HG02571 (cell line): ENCODE measurements around the gene VIPR2.
"Not testable (repeated sequence)": the region's sequence is repeated elsewhere in the genome, so short reads cannot be mapped to it uniquely, and the experiment has no call there.

Experiments
- ATAC-seq: cut with Tn5 transposase; IDR thresholded peaks from one replicate; pipeline ENCODE4 v1.9.1; 2021; ENCODE audit warnings: mild to moderate bottlenecking, moderate library complexity; ENCODE audit not compliant: unreplicated experiment

VIPR2 gene

DNA sequence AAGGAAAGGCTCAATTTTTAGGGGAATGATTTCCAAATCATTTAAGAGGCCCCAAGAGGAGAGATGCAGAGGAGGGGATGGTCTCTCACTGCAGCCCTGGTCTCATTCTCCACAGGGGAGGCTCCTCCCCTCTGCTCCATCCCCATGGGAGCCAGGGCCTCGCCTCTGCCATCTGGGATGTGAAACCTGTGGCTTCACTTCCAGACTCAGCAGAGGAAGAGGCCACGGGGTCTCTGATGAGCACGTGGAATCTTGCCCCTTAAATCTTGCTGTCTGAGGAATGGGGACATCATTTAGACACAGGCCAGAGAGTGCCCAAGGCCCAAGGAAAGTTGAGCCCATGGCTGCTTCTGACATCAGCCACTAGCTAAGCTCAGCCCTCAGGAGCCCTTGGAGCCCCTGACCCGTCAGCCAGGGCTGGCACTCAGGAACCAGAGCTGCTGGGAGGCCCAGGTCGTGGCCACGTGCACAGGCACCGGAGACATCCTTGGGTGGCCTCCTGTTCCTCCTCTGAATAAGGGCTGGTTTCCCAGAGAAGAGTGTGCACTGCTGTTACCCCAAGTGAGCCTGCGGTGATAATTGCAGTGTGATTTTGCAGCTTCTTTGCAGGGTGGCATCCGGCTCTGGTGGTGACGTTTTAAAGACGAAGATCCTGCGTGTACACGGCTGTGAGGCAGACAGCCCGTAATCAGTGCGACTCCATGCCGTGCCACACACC is 50.5 kb downstream of the VIPR2 start:
- ATAC-seq = no peak

DNA sequence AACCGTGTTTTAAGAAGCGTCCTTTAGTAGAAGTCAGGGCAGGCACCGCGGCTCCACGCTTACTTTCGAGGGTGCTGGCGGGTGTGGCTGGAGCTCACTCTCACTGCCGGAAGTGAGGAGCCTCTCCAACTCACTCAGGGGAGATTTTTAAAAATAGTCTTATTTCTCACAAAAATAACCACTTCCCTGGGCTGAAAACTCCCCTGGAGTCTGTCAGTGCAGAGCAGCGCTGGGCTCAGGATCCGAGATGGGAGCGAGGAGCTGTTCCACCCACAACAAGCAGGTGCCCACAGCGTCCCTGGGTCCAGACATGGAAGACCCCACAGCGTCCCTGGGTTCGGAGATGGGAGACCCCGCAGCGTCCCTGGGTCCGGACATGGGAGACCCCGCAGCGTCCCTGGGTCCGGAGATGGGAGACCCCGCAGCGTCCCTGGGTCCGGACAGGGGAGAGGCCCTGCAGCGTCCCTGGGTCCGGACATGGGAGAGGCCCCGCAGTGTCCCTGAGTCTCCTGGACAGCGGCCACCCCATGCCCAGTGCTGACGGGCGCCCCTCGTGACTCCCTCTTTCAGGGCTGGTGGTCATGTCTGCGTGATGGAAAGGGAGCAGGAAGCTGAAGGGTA is 51.2 kb downstream of the VIPR2 start:
- ATAC-seq = no peak

DNA sequence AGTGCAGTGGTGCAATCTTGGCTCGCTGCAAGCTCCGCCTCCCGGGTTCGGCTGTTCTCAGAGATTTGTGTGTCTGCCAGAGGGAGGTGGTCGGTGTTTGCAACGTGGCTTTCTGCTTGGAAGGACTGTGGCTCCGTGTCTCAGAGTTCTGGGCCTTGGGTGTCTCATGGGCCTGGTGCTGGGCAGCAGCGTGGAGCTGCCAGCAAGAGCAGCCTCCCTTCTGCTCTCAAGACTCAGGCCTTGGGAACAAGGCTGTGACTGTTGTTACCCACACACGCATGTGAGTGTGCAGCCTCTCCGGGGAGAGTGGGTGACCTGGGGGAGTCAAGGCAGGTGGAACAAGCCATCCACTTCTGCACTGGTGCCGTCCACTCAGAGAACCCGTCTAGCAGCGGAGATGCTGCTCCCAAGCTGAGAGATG is 52.0 kb downstream of the VIPR2 start:
- ATAC-seq = no peak

DNA sequence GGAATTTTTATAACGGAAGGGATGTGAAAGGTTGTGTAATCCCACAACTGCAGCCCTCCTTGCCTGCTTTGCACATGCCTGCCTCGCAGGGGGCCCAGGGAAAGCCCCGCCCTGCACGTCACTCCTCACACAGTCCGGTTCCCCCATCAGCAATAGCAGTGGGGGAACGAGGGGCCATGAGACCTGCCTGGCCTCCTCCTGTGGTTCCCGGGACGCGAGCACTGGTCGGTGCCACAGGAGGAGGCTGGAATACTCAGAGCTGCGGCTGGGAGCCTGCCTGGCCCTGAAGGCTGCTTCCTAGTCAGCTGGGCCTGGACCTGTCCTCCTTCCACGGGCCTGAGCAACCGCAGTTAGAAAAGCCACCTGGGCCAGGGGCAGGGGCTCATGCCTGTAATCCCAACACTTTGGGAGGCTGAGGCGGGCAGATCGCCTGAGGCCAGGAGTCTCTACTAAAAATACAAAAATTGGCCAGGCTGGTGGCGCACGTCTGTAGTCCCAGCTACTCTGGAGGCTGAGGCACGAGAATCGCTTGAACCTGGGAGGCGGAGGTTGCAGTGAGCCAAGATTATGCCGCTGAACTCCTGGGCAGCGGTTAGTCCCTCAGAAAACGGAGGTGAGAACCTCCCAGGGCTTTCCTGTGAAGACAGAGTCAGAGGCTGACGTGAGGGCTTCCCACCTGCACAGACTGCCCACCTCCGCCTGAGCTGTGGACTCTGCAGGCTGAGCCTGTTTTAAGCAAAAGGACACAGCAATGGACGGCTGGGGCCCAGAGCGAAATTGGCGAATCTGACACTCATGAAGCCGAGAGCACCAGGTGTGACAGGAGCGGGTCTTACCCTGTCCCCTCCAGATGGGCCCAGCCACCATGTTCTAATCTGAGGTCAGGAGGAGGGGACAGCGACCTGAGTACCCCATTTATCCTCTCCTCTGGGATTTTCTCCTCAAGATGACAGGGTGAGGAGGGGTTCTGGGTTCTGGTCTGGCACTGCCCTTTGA is 52.9 kb downstream of the VIPR2 start:
- ATAC-seq = no peak

DNA sequence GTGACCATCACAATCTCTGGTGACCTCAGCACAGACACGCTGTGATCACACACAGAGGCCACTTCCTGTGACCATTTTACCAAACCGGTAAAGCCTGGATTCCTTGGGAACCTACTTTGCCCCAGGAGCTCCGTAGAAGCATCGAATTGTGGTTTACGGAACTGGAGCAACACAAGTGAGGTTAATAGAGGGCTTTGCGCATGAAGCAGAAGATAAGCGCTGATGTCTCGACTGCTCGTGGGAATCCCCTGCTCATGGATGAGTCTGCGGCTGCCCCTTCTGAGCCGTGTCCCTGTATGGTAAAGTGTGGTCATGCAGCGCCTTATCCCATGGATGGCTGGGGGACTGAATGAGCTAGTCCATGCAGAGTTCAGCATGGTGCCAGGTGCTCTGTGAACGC is 53.6 kb downstream of the VIPR2 start:
- no peak for ATAC-seq

DNA sequence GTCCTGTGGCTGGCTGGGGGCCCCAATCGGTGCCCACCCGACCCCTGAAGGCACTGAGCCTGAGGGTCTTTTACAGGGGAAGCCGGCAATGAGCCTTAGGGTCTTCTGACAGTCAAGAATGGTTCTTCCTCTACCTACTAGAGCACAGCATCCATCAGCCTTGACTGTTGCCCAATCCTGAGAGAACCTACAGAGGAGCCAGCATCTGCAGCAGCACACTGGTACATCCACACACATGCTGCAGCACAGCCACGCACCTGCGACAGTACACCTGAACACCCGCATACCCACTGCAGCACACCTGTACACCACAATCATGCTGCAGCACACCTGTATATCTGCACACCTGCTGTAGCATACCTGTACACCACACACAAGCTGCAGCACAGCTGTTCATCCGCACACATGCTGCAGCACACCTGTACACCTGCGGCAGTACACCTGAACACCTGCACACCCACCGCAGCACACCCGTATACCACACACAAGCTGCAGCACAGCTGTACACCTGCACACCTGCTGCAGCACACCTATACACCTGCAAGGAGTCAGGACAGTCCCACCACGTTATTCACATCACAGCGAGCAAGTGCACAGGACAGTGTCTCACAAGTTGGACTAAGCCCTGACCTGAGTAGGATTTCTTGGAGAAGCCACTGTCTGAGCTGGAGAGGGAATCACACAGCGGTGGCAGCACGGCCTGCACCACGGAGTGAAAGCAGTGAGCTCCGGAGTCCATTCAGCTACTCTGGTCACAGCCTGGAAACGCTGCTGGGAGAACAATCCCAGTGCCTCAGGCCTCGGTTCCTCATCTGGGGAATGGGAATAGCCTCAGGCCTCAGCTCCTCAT is 56.4 kb downstream of the VIPR2 start:
- ATAC-seq = no peak

DNA sequence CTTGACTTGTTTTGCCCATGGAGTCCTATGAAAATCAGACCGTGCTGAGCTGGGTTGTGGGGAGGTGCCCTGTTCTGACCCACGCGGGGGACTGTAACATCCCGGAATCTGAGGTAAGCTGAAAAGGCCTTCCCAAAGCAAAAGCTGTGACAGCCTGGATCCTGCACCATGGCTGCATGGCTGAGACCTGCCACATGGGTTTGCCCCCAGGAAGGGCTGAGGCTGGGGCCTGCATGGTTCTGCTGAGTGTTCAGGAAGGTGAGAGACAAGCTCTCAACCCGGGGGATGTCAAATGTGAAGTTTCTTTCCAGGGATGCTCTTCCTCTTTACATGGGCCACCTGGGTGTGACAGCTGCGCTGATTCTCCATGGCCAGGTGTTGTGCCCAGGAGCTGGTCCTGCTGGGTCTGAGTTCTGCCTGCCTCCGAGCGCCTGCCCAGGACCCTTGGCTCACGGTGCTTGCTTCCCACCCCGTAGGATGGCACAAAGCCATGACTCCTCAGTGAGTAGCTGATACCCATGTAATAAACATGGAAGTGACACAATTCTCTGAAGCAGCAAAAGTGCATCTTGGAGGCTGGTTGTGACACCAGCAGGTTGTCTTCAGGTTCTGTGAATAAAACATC is 58.3 kb downstream of the VIPR2 start:
- ATAC-seq = no peak

DNA sequence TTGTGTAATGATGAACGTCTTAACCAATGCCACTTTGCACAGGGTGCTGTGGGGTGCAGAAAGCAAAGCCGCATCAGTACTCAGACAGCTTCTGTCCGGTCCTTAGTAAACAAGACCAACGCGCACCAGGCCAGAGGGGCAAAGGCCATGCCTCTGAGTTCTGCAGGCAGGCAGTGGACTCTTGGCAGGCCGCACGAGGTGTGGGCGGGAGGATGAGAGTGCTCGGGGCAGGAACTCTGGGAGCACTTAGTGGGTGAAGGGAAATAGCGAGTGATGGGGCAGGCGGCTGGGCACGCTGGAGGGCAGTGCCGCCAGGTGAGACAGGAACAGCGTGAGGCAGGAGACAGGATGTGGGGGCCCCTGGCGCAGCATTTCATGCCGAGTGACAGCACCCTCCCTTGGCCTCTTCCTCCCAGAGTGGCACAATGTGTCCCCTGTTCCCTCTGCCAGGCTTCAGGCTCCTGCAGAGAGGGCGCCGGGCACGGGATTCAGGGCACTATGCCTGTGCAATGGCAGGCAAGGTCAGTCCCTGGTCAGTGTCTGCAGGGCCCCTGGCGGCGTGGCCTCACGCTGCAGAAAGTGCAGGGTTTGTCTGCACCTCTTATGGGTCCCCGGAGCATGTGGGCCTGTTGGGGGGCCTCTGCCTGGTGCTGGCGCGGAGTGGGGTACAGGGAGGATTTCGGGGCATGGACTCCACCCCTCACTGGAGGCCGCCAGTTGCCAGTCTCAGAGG is 60.4 kb downstream of the VIPR2 start:
- ATAC-seq = no peak

DNA sequence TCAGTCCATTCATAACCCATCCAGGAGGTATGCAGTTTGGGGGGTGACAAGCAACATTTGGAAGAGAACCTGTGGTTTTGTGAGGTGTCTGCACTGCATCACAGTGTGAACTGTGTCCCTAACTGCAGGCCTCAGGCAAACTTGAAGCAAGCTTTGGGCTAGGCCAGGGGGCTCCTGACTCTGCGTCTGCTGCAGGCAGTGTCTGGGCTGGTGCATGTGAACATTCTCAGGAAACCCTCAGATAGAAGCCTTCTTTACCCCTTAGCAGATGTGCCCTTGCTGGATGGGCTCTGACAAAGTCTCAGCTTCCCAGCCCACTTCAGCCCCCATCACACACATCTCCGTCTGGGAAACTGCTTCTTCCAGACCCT is 61.0 kb downstream of the VIPR2 start:
- no peak for ATAC-seq

DNA sequence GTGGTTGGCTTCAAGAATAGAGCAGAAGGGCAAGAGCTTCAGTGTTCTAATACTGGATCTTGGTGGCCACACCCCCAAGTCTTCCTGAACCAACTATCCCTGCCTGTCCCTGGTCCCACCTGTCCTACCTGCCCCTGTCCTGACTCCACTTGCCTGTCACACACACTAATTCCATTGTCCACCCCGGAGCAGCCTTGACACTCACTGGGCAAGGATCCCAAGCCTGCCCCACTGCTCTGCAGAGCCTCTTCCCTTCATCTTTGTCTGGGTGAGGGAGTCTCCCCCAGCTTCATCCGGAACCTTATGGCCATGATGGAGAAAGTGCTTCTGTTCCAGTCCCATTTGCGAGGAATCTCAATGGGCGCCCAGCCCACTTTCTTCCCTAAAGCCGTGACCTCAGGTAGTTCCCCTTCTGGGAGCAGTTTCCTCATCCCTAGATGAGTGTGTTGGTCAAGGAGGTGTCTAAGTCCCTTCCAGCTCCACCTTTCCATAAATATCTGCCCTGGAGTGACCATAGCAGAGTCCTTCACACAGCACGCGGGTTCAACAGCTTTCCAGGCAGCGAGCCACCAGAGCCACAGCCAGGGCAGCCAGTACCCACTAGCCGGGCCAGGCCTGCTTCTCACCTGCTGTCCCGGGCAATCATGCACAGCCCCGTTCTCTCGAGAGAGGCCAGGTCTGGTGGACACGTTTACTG is 61.5 kb downstream of the VIPR2 start:
- no peak for ATAC-seq

DNA sequence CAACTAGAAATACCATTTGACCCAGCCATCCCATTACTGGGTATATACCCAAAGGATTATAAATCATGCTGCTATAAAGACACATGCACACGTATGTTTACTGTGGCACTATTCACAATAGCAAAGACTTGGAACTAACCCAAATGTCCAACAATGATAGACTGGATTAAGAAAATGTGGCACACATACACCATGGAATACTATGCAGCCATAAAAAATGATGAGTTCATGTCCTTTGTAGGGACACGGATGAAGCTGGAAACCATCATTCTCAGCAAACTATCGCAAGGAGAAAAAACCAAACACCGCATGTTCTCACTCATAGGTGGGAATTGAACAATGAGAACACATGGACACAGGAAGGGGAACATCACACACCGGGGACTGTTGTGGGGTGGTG is 62.6 kb downstream of the VIPR2 start:
- not testable (repeated sequence) for ATAC-seq

DNA sequence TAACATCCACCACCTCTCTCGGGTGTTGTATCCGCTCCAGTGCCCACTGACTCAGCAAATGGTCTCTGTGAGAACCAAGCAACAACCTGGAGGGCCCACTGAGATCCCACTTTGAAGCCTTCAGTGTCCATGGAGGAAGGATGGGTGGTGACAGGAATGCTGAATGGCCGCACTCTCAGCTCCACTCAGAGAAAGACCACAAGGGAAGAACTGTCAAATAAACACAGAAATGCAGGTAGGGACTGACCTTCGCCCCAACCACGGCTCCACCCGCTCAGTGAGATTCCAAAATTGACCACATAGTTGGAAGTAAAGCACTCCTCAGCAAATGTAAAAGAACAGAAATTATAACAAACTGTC is 65.8 kb downstream of the VIPR2 start:
- ATAC-seq = no peak

DNA sequence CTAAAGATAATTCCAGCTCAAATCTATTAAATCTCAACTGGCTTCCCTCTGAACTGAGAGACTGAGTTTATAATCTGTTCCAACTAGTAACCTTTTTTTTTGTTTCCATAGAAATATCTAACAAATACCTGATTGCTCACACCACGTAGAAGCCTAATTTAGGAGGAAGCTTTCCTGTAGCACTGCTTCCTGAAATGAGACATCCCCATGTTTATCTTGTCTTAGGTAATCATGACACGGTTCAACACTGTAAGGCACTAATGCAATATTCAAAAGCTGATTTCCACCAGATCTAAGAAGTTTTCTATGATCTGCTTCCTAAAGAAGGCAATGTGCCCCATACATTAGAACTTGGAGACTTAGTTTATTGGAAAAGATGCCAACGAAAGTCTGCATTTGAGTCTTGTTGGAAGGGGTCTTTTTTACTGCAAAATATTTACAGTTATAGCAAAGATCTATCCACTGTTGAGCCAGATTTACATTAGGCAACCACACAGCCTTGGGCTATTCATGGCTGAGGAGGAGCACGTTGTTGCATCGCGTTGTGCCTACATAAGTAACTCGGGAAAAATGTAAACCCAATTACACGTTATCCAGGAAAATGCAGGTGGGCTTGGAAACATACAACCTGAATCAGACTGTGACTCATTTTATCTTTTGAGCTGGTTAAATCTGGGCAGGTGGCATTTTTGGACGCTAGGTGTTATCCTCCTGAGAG is 66.3 kb downstream of the VIPR2 start:
- ATAC-seq = no peak

DNA sequence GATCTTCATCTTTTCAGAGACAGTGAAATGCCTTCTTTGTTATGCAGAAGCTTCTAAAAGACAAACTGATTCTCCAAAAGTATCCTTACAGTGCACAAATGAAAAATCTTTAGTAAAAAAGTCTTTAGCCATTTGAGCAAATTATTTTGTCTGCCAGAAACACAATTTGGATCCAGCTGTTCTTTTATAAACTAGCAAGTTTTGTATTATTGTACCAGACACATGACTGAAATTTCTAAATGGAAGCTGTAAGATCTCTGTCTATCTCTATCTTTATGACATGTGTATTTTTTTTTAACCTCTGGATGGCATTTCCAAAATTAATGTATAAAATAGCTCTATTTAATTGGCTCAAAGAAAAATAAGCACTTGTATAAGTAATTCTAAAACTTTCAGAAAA is 68.3 kb downstream of the VIPR2 start:
- ATAC-seq = no peak

DNA sequence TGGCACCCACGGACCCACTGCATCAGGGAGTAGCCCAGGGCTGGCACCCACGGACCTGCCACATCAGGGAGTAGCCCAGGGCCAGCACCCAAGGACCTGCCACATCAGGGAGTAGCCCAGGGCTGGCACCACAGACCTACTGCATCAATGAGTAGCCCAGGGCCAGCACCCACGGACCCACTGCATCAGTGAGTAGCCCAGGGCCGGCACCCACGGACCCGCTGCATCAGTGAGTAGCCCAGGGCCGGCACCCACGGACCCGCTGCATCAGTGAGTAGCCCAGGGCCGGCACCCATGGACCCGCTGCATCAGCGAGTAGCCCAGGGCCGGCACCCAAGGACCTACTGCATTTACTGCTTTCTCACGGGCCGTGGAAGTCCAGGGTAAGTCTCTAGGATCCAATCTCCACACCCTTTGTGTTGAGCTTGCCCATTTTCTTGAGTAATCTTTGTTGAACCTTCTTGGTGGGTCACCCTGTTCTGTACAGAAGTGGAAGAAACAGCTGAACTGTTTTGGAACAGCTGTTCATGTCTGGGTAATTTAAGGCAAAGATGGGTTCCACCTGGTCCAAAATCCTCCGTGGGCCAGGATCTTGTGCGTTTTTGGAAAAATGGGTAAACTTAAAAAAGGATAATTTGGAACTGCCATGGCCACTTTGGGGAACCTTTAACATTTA is 69.0 kb downstream of the VIPR2 start:
- no peak for ATAC-seq

DNA sequence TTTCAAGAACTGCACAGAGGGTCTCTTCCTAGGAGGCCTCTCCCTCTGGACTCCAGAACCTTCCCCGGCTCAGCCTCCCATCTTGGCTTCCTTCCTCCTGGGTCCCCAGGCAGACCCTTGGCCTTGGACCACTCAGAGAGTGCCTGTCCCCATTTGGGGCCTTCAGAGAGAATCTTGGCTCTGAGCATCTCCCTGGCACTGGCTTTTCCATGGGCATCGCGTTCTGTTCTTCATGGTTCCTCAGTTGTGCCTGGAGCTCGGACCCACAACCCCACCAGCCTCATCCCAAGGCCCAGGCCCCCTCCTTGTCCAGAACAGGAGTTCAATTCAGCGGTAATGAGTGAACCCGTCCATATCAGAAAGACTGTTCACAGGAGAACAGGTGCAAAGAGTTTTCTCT is 73.4 kb downstream of the VIPR2 start:
- ATAC-seq = no peak

DNA sequence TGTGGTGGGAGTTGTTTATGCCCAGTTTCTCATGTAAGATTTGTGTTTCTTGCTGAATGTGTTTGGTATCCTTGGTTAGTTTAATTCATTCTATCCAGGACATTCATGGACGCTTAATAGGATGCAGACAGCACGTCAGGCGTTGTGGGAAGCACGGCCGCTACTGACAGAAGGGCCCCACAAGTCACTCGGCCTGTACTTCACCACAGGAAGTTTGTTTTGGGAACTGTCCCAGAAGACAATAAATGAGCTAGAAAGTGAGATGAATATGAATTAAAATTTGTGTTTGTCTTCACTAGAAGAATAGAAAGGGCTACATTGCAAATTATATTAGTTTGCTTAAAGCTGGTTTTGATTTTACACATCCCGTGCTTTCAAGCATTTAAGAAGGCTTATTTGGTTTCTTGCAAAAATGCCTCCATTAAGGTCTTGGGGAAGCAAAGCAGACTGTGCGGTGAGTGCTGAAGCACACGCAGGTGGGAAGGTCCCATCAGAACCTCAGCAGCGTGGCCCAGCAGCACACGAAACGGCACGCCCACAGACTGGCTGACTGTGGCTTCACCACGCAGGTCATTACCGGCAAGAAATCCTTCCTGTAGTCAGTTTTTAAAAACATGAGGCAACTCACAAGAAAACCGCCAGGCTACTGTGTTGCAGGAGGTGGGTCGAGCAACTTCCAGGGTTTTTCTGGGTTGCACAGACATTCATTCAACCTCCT is 74.1 kb downstream of the VIPR2 start:
- no peak for ATAC-seq
